GM23248 (cell line): ENCODE results near the gene GRIA1. TPM values are rescaled to one million over a fixed set of nuclear protein-coding genes. Genes with fewer than 3 reads are reported as not detected.

Experiments used
- DNase-seq: peaks from one replicate; pipeline ENCODE4 v3.0.0-alpha.2; 2015
- H2AFZ ChIP-seq: fragments of 200-600 bp; sonication (generic); 2 replicates; pipeline ENCODE4 v1.6.1; 2016; ENCODE audit warnings: antibody characterized with exemption
- H3F3A ChIP-seq: fragments of 200-600 bp; sonication (generic); 2 replicates; pipeline ENCODE4 v1.6.1; 2016; ENCODE audit warnings: mild to moderate bottlenecking, antibody characterized with exemption, mixed run types; ENCODE audit not compliant: insufficient read depth
- H3K27ac ChIP-seq: fragments of 200-600 bp; sonication (generic); 2 replicates; pipeline ENCODE4 v1.5.1; 2016; ENCODE audit warnings: mild to moderate bottlenecking
- H3K27me3 ChIP-seq: fragments of 200-600 bp; sonication (generic); replicated peaks from 2 replicates; pipeline ENCODE4 v1.6.1; 2016; ENCODE audit warnings: mild to moderate bottlenecking; ENCODE audit not compliant: insufficient read depth
- H3K36me3 ChIP-seq: fragments of 200-600 bp; sonication (generic); 2 replicates; pipeline ENCODE4 v1.6.1; 2016; ENCODE audit warnings: low read depth, mild to moderate bottlenecking
- H3K4me1 ChIP-seq: fragments of 200-600 bp; sonication (generic); 2 replicates; pipeline ENCODE4 v1.6.1; 2016; ENCODE audit warnings: mild to moderate bottlenecking; ENCODE audit not compliant: insufficient read depth
- H3K4me2 ChIP-seq: fragments of 200-600 bp; sonication (generic); one replicate; pipeline ENCODE4 v1.6.1; 2016; ENCODE audit warnings: mild to moderate bottlenecking; ENCODE audit not compliant: unreplicated experiment
- H3K4me3 ChIP-seq: fragments of 200-600 bp; sonication (generic); 2 replicates; pipeline ENCODE4 v1.5.1; 2016; ENCODE audit warnings: mild to moderate bottlenecking
- H3K79me2 ChIP-seq: fragments of 200-600 bp; sonication (generic); 2 replicates; pipeline ENCODE4 v1.6.1; 2016; ENCODE audit warnings: mild to moderate bottlenecking; ENCODE audit not compliant: insufficient read depth
- H3K9ac ChIP-seq: fragments of 200-600 bp; sonication (generic); 2 replicates; pipeline ENCODE4 v1.6.1; 2016; ENCODE audit warnings: mild to moderate bottlenecking
- H3K9me2 ChIP-seq: fragments of 200-600 bp; sonication (generic); 2 replicates; pipeline ENCODE4 v1.6.1; 2016; ENCODE audit warnings: mixed run types, mild to moderate bottlenecking, moderate library complexity; ENCODE audit not compliant: insufficient read depth
- H3K9me3 ChIP-seq: fragments of 200-600 bp; sonication (generic); one replicate; pipeline ENCODE4 v1.6.1; 2017; ENCODE audit warnings: low read depth
- H4K20me1 ChIP-seq: fragments of 200-600 bp; sonication (generic); 2 replicates; pipeline ENCODE4 v1.6.0; 2016; ENCODE audit not compliant: insufficient read depth
- EZH2 ChIP-seq: fragments of 200-600 bp; sonication (generic); IDR thresholded peaks from 2 replicates; pipeline ENCODE4 v1.6.1; 2018; ENCODE audit warnings: antibody characterized with exemption, mild to moderate bottlenecking; ENCODE audit not compliant: insufficient read depth, poor library complexity, severe bottlenecking
- EZH2phosphoT487 ChIP-seq: fragments of 200-600 bp; sonication (generic); IDR thresholded peaks from 2 replicates; pipeline ENCODE4 v1.6.1; 2018; ENCODE audit warnings: antibody characterized with exemption, moderate library complexity, mild to moderate bottlenecking, low read depth; ENCODE audit not compliant: insufficient read depth
- WGBS, 2 experiments: methylation state at CpG; one replicate each; pipeline ENCODE4 v1.1.6; 2015 to 2017; ENCODE audit warnings: low lambda C conversion rate in 2 of 2, low coverage in 1 of 2; ENCODE audit errors: missing lambda C conversion rate in 2 of 2; 5-methylcytosine and 5-hydroxymethylcytosine counted together
- in situ Hi-C: fragments of 300-500 bp; cut with MboI; formaldehyde crosslinking; loops from 2 replicates; pipeline ENCODE4 v1.15.0; 2020
- polyA plus RNA-seq: library from polyadenylated mRNA; unstranded; fragments of >200 nt; fragmentation: Nextera tagmentation; extraction: Ambion mirVana; gene quantifications from 2 replicates; pipeline ENCODE4 v1.2.1, GENCODE V29; 2016
- total RNA-seq: library from RNA; depleted of rRNA; stranded (reverse); fragments of >200 nt; shearing (Covaris generic); gene quantifications from 2 replicates; pipeline ENCODE4 v1.2.3, GENCODE V29; 2014

Gene GRIA1
- total and polyA plus RNA-seq, 2 experiments from 2014 or later: 0.04 to 0.11 TPM

DNA sequence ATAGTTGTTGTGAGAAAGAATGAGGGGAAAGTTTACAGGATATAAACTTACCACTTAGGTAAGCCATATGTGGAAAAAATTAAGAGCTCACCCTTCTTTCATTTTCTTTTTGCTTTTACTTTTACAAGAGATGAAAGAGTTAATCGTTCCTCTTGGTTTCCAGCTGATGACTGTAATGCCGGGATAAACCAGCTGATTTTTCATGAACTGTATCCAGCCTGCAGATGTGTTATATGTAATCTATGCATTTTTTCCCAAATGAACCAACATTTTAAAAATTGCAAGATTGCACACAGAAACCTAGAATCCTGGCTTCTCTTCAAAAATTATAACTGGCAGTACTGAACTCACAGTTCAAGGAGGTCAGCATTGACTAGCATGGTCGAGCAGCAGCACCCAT lies 185.9 kb downstream of the GRIA1 start:
- no peaks in the 10 kb centered on the region for H3K4me1 ChIP-seq
- no peak for TF ChIP-seq EZH2
- no peak for TF ChIP-seq EZH2phosphoT487

GRCh38 chr5:153676821-153677220 lies 186.4 kb downstream of the GRIA1 start:
- Histone ChIP-seq H2AFZ (no peak overlapping the region), H3K9me3 (no peaks in the 10 kb centered on the region), H3K36me3 (no peaks in the 10 kb centered on the region), H3K4me3 (no peak overlapping the region), H3K9ac (no peak overlapping the region), H3K4me2 (no peak overlapping the region), H3K4me1 (no peaks in the 10 kb centered on the region), H3K9me2 (no peaks in the 10 kb centered on the region), H3K27ac (no peak overlapping the region), H3K79me2 (no peaks in the 10 kb centered on the region), H3K27me3 (no peaks in the 10 kb centered on the region), H4K20me1 (no peaks in the 10 kb centered on the region), H3F3A (no peaks in the 10 kb centered on the region)
- in situ Hi-C loops: no loop called here
- 68 to 69% methylated on average over 7 of the region's 7 CpGs for WGBS, 2 experiments
- no peak for DNase-seq
- TF ChIP-seq EZH2phosphoT487: no peak
- no peak for TF ChIP-seq EZH2

More for the DNA sequence above, 185.9 kb downstream of the GRIA1 start:
- Histone ChIP-seq H3K27ac (no peak overlapping the region), H4K20me1 (no peaks in the 10 kb centered on the region), H3K9me2 (no peaks in the 10 kb centered on the region), H3K79me2 (no peaks in the 10 kb centered on the region), H3K9ac (no peak overlapping the region), H3F3A (no peaks in the 10 kb centered on the region), H3K4me2 (no peak overlapping the region), H3K36me3 (no peaks in the 10 kb centered on the region), H2AFZ (no peak overlapping the region), H3K9me3 (no peaks in the 10 kb centered on the region), H3K4me3 (no peak overlapping the region), H3K27me3 (no peaks in the 10 kb centered on the region)
- 9 to 12% methylated on average over 3 of the region's 3 CpGs for WGBS, 2 experiments
- in situ Hi-C loops: no loop called here
- DNase-seq: no peak

DNA sequence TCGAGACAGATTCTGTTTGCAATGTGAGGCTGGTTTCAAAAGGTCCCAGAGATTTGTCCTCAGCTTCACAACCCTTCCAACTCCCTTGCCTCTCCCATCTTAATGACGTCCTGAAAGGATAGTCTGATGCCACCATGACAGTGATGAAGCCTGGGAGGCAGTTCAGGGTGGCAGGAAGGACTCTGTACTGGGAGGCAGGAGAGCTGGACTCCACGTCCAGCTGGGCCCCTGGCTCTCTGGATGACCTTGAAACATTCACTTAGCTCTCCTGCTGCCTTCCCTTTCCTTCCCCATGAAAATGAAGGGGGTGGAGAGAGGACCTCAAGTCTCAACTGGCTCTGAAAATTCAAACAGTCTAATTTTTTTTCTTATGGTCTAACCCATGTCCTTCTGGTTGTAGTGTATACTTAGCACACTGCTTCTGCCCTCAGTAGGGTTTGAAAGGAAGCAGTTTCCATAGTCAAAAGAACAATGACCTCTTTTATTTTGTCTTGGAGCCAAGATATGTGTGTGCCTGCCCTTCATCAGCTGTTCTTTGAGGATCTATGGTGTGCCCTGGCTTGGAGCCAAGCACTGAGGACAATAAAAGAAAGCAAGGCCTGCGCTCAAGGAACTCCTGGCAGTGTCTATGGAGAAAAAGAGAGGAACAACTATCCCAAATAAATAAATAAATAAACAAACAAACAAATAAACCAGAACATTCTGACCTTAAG lies 188.3 kb downstream of the GRIA1 start:
- TF ChIP-seq EZH2 (no peak), EZH2phosphoT487 (no peak)
- no peaks in the 10 kb centered on the region for H3F3A ChIP-seq

DNA sequence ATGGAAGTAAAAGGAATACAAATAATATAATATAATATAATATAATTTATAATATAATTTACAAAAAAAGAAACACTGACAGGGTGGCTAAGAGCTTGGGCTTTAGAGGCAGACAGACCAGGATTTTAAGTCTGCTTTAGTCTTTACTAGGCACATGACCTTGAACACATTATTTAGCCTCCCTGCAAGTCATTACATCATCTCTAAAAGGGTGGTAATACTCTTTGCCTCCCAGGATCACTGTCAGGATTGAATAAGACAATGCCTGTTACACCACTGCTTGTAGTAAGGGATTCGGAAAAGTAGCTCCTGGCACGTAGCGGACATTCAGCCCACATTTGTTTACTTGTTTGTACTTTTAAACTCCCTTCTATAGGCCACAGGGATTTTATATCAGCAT lies 199.8 kb downstream of the GRIA1 start:
- 90 to 94% methylated on average over 3 of the region's 3 CpGs for WGBS, 2 experiments
- TF ChIP-seq EZH2 (no peak), EZH2phosphoT487 (no peak)
- H4K20me1 ChIP-seq: no peaks in the 10 kb centered on the region
- H3K9me3 ChIP-seq: no peaks in the 10 kb centered on the region
- no peak overlapping the region for H3K27ac ChIP-seq
- DNase-seq: no peak
- no peak overlapping the region for H3K4me2 ChIP-seq
- no peaks in the 10 kb centered on the region for H3K27me3 ChIP-seq
- H3K9ac ChIP-seq: no peak overlapping the region
- H3K36me3 ChIP-seq: no peaks in the 10 kb centered on the region
- no peak overlapping the region for H2AFZ ChIP-seq
- H3K4me1 ChIP-seq: no peaks in the 10 kb centered on the region
- H3K79me2 ChIP-seq: no peaks in the 10 kb centered on the region
- no peak overlapping the region for H3K4me3 ChIP-seq
- in situ Hi-C loops: no loop called here
- H3F3A ChIP-seq: no peaks in the 10 kb centered on the region
- no peaks in the 10 kb centered on the region for H3K9me2 ChIP-seq

More for the DNA sequence above, 188.3 kb downstream of the GRIA1 start:
- Histone ChIP-seq H3K79me2 (no peaks in the 10 kb centered on the region), H4K20me1 (no peaks in the 10 kb centered on the region), H3K4me3 (no peak overlapping the region), H3K27me3 (no peaks in the 10 kb centered on the region), H3K4me2 (no peak overlapping the region), H2AFZ (no peak overlapping the region), H3K36me3 (no peaks in the 10 kb centered on the region), H3K27ac (no peak overlapping the region), H3K9me3 (no peaks in the 10 kb centered on the region), H3K9me2 (no peaks in the 10 kb centered on the region), H3K4me1 (no peaks in the 10 kb centered on the region), H3K9ac (no peak overlapping the region)
- DNase-seq: no peak
- WGBS, 2 experiments: 53 to 57% methylated on average over 4 of the region's 4 CpGs
- in situ Hi-C loops: no loop called here

- Histone ChIP-seq H3K4me1 (no peaks in the 10 kb centered on the region), H4K20me1 (no peaks in the 10 kb centered on the region), H3K9me2 (no peaks in the 10 kb centered on the region), H3K36me3 (no peaks in the 10 kb centered on the region), H3F3A (no peaks in the 10 kb centered on the region), H3K9ac (no peak overlapping the region), H3K9me3 (no peaks in the 10 kb centered on the region), H3K79me2 (no peaks in the 10 kb centered on the region), H3K4me3 (no peak overlapping the region), H3K27ac (no peak overlapping the region), H3K27me3 (no peaks in the 10 kb centered on the region), H3K4me2 (no peak overlapping the region), H2AFZ (no peak overlapping the region)
- TF ChIP-seq EZH2 (no peak), EZH2phosphoT487 (no peak)
- in situ Hi-C loops: no loop called here
- WGBS, 2 experiments: 26 to 33% methylated on average over 3 of the region's 3 CpGs
- no peak for DNase-seq
Observed at GRCh38 chr5:153696256-153696655, 205.8 kb downstream of the GRIA1 start.
